Measurements from ENCODE around the gene EFHD2. TPM values are rescaled to one million over a fixed set of nuclear protein-coding genes. Genes with fewer than 3 reads are reported as not detected.
A peak's percentile ranks its signal among the peaks of the same experiment; 100 is the strongest.
"Not testable (repeated sequence)": the region's sequence is repeated elsewhere in the genome, so short reads cannot be mapped to it uniquely, and the experiment has no call there.

EFHD2 gene
- total RNA-seq, 1 experiment from 2014 or later: 29.5 TPM

GRCh38 chr1:15459771-15460707 lies 50.4 kb downstream of the EFHD2 start:
- H3K36me3 Mint-ChIP-seq (ENCODE audit: insufficient read depth, unreplicated experiment): no peaks in the 10 kb centered on the region
- H3K9me3 Mint-ChIP-seq (ENCODE audit: unreplicated experiment): no peaks in the 10 kb centered on the region
- Histone ChIP-seq H3K4me1 (0 out of 2 replicates have a peak, but pooled peaks cover 5% of the 10 kb centered on the region), H3K27me3 (replicated peaks; ENCODE audit: control insufficient read depth, insufficient read depth, low read length) (no peaks in the 10 kb centered on the region), H3K9me3 (no peaks in the 10 kb centered on the region), H3K4me3 (ENCODE audit: low read depth, low read length) (no peak overlapping the region), H3K36me3 (ENCODE audit: control insufficient read depth, insufficient read depth, low read length) (no peaks in the 10 kb centered on the region)
- POLR2A ChIA-PET: no interaction called here
- CTCF ChIA-PET: no interaction called here
- no peak overlapping the region for H3K27ac Mint-ChIP-seq (ENCODE audit: unreplicated experiment)
- no peak for TF ChIP-seq CTCF (IDR thresholded peaks at IDR 0.05; ENCODE audit: insufficient read depth in 1 of 2, low read depth in 1 of 2, low read length in 1 of 2, severe bottlenecking in 1 of 2, unreplicated experiment in 1 of 2)
- H3K27me3 Mint-ChIP-seq (ENCODE audit: insufficient read depth, unreplicated experiment): no peaks in the 10 kb centered on the region
- intact Hi-C loops (cut with micrococcal nuclease; ENCODE audit: unreplicated experiment): no loop called here
- DNase-seq: no peak
- BruUV-seq (replicated peaks): no TSS peak
- no peak overlapping the region for H3K4me3 Mint-ChIP-seq (ENCODE audit: unreplicated experiment)
- H3K4me1 Mint-ChIP-seq (ENCODE audit: low read depth, unreplicated experiment): peaks cover 11% of the 10 kb centered on the region

GRCh38 chr1:15460708-15461095 lies 51.0 kb downstream of the EFHD2 start:
- POLR2A ChIA-PET: no interaction called here
- H3K27ac Mint-ChIP-seq (ENCODE audit: unreplicated experiment): no peak overlapping the region
- no peak for TF ChIP-seq CTCF (IDR thresholded peaks at IDR 0.05; ENCODE audit: insufficient read depth in 1 of 2, low read depth in 1 of 2, low read length in 1 of 2, severe bottlenecking in 1 of 2, unreplicated experiment in 1 of 2)

GRCh38 chr1:15463064-15463800 lies 53.5 kb downstream of the EFHD2 start:
- H3K9me3 ChIP-seq; H3K4me1 Mint-ChIP-seq (ENCODE audit: low read depth, unreplicated experiment); H3K4me3 Mint-ChIP-seq (ENCODE audit: unreplicated experiment); intact Hi-C loops (cut with micrococcal nuclease; ENCODE audit: unreplicated experiment); H3K36me3 Mint-ChIP-seq (ENCODE audit: insufficient read depth, unreplicated experiment); H3K27me3 Mint-ChIP-seq (ENCODE audit: insufficient read depth, unreplicated experiment); H3K4me1 ChIP-seq; CTCF ChIA-PET; H3K4me3 ChIP-seq (ENCODE audit: low read depth, low read length); BruUV-seq (replicated peaks); H3K36me3 ChIP-seq (ENCODE audit: control insufficient read depth, insufficient read depth, low read length); H3K27me3 ChIP-seq (replicated peaks; ENCODE audit: control insufficient read depth, insufficient read depth, low read length); H3K9me3 Mint-ChIP-seq (ENCODE audit: unreplicated experiment); POLR2A ChIA-PET; H3K27ac Mint-ChIP-seq (ENCODE audit: unreplicated experiment): not testable (repeated sequence)
- peak in 1 of 2 experiments; percentile 11 for DNase-seq

More at GRCh38 chr1:15460708-15461095, 51.0 kb downstream of the EFHD2 start:
- Histone ChIP-seq H3K9me3 (no peaks in the 10 kb centered on the region), H3K36me3 (ENCODE audit: control insufficient read depth, insufficient read depth, low read length) (no peaks in the 10 kb centered on the region), H3K4me1 (0 out of 2 replicates have a peak, but pooled peaks cover 5% of the 10 kb centered on the region), H3K27me3 (replicated peaks; ENCODE audit: control insufficient read depth, insufficient read depth, low read length) (no peaks in the 10 kb centered on the region), H3K4me3 (ENCODE audit: low read depth, low read length) (no peak overlapping the region)
- BruUV-seq (replicated peaks): no TSS peak
- Mint-ChIP-seq H3K4me1 (ENCODE audit: low read depth, unreplicated experiment) (peaks cover 11% of the 10 kb centered on the region), H3K4me3 (ENCODE audit: unreplicated experiment) (no peak overlapping the region), H3K36me3 (ENCODE audit: insufficient read depth, unreplicated experiment) (no peaks in the 10 kb centered on the region), H3K9me3 (ENCODE audit: unreplicated experiment) (no peaks in the 10 kb centered on the region), H3K27me3 (ENCODE audit: insufficient read depth, unreplicated experiment) (no peaks in the 10 kb centered on the region)
- DNase-seq: no peak
- CTCF ChIA-PET: no interaction called here
- intact Hi-C loops (cut with micrococcal nuclease; ENCODE audit: unreplicated experiment): no loop called here

- H3K4me3 Mint-ChIP-seq (ENCODE audit: unreplicated experiment); CTCF ChIA-PET: not testable (repeated sequence)
Observed at GRCh38 chr1:15463926-15464322, 54.2 kb downstream of the EFHD2 start.

More at GRCh38 chr1:15463926-15464322, 54.2 kb downstream of the EFHD2 start:
- H3K27ac Mint-ChIP-seq (ENCODE audit: unreplicated experiment); POLR2A ChIA-PET; H3K36me3 ChIP-seq (ENCODE audit: control insufficient read depth, insufficient read depth, low read length); H3K4me1 ChIP-seq; intact Hi-C loops (cut with micrococcal nuclease; ENCODE audit: unreplicated experiment); H3K4me3 ChIP-seq (ENCODE audit: low read depth, low read length); H3K27me3 ChIP-seq (replicated peaks; ENCODE audit: control insufficient read depth, insufficient read depth, low read length); H3K9me3 ChIP-seq; H3K9me3 Mint-ChIP-seq (ENCODE audit: unreplicated experiment); BruUV-seq (replicated peaks); DNase-seq; H3K27me3 Mint-ChIP-seq (ENCODE audit: insufficient read depth, unreplicated experiment); H3K4me1 Mint-ChIP-seq (ENCODE audit: low read depth, unreplicated experiment); H3K36me3 Mint-ChIP-seq (ENCODE audit: insufficient read depth, unreplicated experiment): not testable (repeated sequence)

Measured in Caco-2 (cell line).